ENCODE data around the gene ZNF385B. TPM values are rescaled to one million over a fixed set of nuclear protein-coding genes. Genes with fewer than 3 reads are reported as not detected.

ZNF385B gene
- total RNA-seq, 1 donor from 2014 or later = 0.25 TPM

DNA sequence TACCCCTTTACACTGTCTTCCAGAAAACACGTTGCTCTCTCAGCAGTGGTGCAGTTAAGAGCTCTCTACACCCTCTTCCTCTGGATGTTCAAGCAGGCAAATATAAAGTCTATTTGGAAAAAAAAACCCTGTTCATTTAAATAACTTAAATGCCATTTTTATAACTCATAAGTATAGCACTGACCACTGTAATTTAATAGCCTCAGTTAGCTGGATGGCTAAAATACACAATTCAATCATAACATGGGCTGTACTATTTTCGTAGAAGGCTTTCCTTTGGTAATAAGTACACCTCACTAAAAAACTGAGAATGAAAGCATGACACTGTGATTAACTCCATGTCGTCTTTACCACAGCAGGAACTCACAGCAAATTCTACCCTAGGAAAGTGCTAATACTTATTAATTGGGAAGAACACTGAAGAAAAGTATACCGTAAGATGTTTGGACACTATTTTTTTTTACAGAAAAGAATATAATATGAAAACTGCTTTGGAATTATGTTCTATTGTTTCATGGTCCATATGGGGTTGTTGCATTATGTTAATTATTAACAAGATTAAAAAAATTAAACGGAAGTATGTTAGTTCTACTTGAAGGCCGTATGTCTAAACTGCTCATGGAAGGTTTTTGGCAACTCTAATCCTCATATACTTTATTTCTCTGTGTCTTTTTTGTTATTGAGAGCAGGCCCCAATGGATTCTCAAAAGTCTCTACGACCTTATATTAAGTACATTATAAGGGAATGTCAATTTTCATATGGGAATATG lies 269.1 kb downstream of the ZNF385B start:
- Histone ChIP-seq H3K27me3 (ENCODE audit: control insufficient read depth, insufficient read depth, low read length) (no peaks in the 10 kb centered on the region), H3K4me3 (ENCODE audit: low read depth, low read length) (no peak overlapping the region), H3K36me3 (ENCODE audit: control insufficient read depth, insufficient read depth, low read length) (no peaks in the 10 kb centered on the region)
- TF ChIP-seq, protein P1, sequence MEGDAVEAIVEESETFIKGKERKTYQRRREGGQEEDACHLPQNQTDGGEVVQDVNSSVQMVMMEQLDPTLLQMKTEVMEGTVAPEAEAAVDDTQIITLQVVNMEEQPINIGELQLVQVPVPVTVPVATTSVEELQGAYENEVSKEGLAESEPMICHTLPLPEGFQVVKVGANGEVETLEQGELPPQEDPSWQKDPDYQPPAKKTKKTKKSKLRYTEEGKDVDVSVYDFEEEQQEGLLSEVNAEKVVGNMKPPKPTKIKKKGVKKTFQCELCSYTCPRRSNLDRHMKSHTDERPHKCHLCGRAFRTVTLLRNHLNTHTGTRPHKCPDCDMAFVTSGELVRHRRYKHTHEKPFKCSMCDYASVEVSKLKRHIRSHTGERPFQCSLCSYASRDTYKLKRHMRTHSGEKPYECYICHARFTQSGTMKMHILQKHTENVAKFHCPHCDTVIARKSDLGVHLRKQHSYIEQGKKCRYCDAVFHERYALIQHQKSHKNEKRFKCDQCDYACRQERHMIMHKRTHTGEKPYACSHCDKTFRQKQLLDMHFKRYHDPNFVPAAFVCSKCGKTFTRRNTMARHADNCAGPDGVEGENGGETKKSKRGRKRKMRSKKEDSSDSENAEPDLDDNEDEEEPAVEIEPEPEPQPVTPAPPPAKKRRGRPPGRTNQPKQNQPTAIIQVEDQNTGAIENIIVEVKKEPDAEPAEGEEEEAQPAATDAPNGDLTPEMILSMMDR (IDR thresholded peaks at IDR 0.05; ENCODE audit: insufficient read depth, low read length, poor library complexity, severe bottlenecking) = no peak
- no peak for DNase-seq (ENCODE audit: low read depth)

DNA sequence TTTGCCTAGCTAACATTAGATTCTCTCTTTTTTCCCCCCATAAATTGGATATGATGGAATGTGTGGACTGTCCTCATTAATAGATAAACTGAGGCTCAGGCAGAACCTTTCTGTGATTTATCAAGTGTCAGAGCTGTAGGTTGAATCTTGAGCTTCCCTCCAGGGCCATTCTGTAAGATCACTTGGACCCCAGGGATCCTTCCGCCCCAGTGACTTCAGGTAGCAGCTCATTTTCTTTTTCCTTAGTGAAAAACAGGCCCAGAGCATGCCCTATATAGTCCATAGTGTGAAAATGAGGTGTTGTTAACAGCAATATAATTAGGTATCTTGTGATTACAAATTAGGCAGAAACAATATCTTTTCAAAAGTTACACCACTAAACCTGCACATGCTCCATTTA lies 269.7 kb downstream of the ZNF385B start:
- TF ChIP-seq, protein P1 (IDR thresholded peaks at IDR 0.05; ENCODE audit: insufficient read depth, low read length, poor library complexity, severe bottlenecking) = no peak
- Histone ChIP-seq H3K4me3 (ENCODE audit: low read depth, low read length) (no peak overlapping the region), H3K27me3 (ENCODE audit: control insufficient read depth, insufficient read depth, low read length) (no peaks in the 10 kb centered on the region), H3K36me3 (ENCODE audit: control insufficient read depth, insufficient read depth, low read length) (no peaks in the 10 kb centered on the region)
- no peak for DNase-seq (ENCODE audit: low read depth)

DNA sequence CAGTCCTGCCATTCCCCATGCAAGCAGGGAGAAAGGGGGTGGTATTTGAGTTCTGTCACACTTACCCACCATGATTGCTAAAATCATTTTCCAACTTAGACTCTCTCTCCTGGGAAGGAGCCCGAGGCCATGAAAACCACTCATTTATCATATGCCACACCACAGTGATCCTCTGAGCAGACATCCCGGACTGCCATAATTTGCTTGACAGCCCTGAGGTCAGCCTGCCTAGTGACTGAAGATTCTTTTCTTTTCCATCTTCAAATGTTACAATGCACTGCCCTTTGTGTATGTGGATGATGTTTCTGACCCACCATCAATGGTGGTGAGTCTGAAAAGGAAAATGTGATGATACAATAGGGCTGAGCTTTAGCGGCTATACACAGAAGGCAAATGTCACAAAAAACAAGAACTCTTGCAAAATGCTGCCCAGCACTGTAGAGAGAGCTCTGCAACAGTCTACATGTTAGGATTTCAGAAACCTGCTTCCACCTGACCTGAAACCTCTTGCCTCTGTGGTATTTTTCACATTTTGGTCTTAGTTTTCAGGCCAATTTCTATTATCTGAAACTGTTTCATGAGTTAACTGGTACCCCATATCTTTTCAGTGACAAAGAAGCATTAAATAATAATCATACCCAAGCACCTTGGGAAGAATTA lies 272.8 kb downstream of the ZNF385B start:
- Histone ChIP-seq H3K4me3 (ENCODE audit: low read depth, low read length) (no peak overlapping the region), H3K36me3 (ENCODE audit: control insufficient read depth, insufficient read depth, low read length) (no peaks in the 10 kb centered on the region), H3K27me3 (ENCODE audit: control insufficient read depth, insufficient read depth, low read length) (no peaks in the 10 kb centered on the region)
- no peak for DNase-seq (ENCODE audit: low read depth)
- TF ChIP-seq, protein P1 (IDR thresholded peaks at IDR 0.05; ENCODE audit: insufficient read depth, low read length, poor library complexity, severe bottlenecking) = no peak

DNA sequence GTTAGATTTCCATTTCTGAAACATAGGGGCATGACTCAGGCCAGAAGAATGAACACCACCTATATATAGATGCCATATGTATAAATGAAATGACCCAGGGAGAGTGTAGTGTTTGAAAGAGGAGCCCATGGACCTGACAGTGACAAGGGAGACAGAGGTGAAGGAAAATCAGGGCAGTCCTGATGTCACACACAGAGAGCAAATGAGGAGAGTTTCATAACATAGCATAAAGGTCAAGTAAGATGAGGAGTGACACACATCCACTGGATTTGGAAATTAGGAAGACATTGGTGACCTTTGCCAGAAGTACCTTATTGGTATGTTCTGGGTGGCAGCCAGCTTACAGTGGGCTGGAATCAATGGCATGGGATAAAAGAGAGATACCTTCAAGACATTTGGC lies 276.7 kb downstream of the ZNF385B start:
- Histone ChIP-seq H3K4me3 (ENCODE audit: low read depth, low read length) (no peak overlapping the region), H3K27me3 (ENCODE audit: control insufficient read depth, insufficient read depth, low read length) (no peaks in the 10 kb centered on the region), H3K36me3 (ENCODE audit: control insufficient read depth, insufficient read depth, low read length) (no peaks in the 10 kb centered on the region)
- no peak for DNase-seq (ENCODE audit: low read depth)
- TF ChIP-seq, protein P1 (IDR thresholded peaks at IDR 0.05; ENCODE audit: insufficient read depth, low read length, poor library complexity, severe bottlenecking) = no peak

DNA sequence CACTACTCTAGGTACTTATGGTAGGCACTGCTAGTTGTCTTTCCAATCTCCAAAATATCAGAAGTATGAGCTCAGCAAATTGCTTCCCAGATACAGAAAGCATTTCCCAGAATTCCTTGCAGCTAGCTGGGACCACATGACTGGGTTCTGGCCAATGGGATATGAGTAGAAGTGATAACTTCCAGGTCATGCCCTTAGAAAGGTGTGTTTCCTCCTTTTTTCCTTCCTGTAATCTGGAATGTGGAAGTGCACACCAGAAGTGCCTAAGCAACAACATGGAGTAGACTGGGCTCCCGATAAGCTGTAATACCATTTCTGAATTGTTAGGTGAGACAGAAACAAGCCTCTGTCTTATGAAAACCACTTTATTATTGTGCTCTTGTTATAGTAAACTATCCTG lies 279.8 kb downstream of the ZNF385B start:
- TF ChIP-seq, protein P1 (IDR thresholded peaks at IDR 0.05; ENCODE audit: insufficient read depth, low read length, poor library complexity, severe bottlenecking) = no peak
- H3K36me3 ChIP-seq (ENCODE audit: control insufficient read depth, insufficient read depth, low read length) = no peaks in the 10 kb centered on the region
- no peaks in the 10 kb centered on the region for H3K27me3 ChIP-seq (ENCODE audit: control insufficient read depth, insufficient read depth, low read length)

More for the DNA sequence above, 279.8 kb downstream of the ZNF385B start:
- no peak for DNase-seq (ENCODE audit: low read depth)
- no peak overlapping the region for H3K4me3 ChIP-seq (ENCODE audit: low read depth, low read length)

Measured in kidney epithelial cell (primary cell).